Measurements from ENCODE around the gene AIG1.

GRCh38 chr6:143222801-143223231 lies 162.1 kb downstream of the AIG1 start:
- no peak for TF ChIP-seq POLR2AphosphoS5 (IDR thresholded peaks at IDR 0.05; ENCODE audit: borderline replicate concordance, low read depth, low read length)
- TF ChIP-seq EZH2 (IDR thresholded peaks at IDR 0.05) = no peak
- no peak for TF ChIP-seq FOXP2 (optimal IDR thresholded peaks at IDR 0.05; ENCODE audit: control extremely low read depth, extremely low read length, insufficient read depth)

Data from SK-N-MC (cell line).